Ramos (cell line): ENCODE measurements around the gene UNC5A.

Experiments
- in situ Hi-C: fragments of 300-500 bp; cut with MboI; formaldehyde crosslinking; loops from one replicate; pipeline ENCODE4 v1.14.3; 2022; ENCODE audit warnings: low sequenced_read_pairs; ENCODE audit not compliant: unreplicated experiment

The UNC5A gene

DNA sequence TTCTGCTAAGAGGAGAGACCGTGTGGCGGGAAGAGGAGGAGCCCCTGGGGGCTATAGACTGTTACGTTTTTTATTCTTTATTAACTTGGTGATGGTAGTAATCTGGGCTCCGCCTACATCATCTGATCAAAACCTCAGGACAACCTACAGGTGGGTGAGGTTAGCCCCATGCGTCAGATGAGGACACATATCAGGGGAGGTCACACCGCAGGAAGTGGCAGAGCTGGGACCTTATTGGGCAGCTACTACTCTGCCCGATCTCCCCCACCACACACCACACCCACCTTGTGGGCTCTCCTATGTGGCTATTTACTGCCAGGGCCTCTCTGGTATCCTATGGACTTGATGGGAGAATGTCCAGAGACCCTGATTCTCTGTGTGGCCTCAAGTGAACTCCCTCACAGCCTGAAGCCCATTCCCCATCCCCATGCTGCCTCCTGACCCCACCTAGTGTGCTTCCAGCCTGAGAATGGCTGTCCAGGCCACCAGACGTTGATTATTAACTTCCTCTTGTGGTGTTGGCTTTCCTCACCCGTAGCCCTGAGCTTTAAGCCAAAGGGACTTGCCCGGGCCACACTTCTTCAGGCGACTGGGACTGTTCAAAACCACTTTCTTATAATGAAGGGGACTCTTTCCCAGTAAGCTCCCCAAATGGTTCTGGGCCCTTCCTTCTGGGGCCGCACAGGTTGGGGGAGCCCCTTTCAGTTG lies 8.2 kb downstream of the UNC5A start:
- in situ Hi-C loops: no loop called here

DNA sequence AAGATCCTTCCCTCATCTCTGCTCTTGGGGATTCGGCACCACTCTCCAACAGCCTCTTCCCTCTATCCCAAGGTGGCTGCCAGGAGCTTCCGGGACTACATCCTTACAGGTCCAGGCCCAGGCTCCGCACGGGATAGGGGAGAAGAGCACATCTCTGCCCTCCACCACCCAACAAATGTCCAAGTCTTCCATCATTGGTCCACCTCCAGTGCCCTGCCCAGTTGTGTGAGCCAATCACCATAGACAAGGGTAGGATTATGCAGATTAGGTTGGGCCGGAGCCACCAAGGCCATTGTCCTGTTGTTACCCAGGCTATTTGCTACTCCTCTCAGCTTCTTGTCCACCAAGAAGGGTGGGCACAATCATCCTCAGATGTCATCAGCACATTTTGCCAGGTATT lies 9.1 kb downstream of the UNC5A start:
- in situ Hi-C loops: no loop called here

DNA sequence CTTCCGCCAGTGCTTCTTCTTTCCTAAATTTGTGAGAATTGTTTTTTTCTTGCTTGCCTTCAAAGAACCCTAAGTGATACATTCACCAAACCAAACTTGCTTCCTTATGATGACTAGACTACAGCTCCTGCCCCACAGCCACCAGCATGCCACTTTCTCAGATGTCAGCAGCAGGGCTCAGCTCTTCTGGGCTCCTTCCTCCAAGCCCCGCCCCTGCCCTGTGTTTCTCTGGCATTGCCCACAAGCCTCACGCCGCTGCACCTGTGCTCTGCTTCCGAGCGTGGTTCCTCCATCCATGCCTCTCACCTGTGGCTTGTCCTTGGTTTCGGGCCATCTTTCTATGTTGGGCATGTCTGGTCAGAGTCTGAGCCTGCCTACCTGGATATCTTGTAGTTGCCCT lies 10.6 kb downstream of the UNC5A start:
- in situ Hi-C loops: no loop called here

DNA sequence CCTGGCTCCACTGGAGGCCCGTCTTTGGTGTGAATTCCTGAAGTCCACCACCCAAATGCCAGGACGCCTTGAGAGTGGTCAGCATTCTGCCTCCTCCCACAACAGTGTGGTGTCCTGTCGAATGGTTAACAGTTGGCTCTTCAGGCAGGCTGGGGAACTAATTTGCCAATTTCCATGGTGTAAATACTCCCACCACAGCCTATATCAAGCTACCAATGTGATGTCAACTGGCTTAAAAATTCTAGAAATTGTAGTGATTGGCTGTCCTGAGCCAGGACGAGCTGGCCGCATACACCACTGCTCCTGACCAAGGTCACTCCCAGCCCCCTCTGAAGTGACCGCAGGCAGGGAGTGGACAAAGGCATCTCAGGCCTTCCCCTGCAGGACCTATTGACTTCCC lies 11.1 kb downstream of the UNC5A start:
- in situ Hi-C loops: no loop called here

DNA sequence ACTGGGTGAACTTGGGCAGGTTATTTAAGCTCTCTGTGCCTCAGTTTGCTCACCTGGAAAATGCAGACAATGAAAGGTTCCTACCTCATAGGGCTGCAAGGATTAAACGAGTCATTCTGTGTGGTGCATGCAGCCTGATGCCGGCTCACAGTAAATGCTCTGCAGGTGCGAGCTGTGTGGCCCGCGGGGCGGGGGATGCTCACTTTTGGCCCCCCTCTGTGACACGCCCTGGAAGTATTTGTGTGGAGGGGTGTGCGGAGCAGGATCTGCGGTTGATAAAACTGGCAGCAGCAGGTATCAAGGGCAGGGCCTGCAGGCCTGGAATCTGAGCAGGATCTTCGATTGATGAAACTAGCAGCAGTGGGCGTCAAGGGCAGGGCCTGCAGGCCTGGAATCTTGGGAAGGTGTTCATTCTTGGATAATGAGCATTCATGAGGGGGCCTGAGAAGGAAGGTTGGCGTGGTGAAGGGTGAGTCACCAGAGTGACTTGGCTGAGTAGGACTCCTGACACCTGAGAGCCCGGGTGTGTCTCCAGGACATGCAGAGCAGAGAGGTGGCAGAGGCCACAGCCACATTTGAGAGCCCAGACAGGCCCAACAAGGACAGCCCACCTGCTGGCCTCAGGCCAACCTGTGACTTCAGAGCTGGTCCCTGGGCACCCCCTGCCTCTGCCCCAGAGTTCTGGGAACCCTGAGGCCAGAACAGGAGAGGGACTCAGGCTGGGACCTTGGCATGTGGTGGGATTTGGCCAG lies 11.9 kb downstream of the UNC5A start:
- in situ Hi-C loops: no loop called here

DNA sequence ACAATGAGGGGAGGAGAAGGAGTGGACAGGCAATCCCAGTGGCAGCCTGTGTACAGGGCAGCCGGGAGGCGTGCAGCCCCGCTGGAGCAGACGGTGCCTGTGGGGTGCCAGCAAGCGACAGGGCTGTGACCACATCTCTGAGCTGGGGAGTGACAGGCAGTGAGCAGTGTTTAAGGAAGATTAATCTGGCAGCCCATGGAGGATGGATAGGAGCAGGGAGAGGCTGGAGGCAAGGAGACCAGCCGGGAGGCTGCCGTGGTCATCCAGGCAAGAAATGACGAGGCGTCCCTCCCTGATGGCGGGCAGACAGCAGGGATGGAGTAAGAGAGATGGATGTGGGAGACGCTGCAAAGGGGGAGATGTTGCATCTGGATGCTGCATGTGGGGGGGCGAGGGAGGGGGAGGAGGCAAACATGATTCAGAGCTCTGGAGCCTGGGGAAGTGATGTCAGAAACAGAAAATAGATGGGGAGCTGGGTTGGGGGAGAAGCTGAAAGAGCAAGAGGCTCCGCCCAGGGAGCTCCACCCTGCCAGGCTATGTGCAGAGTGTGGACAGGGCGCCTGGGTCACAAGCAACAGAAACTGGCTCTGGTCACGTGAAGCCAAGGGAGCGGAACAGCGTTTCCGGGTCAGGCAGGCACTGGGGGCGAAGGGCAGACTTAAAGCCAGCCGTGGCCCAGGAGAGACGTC lies 12.6 kb downstream of the UNC5A start:
- in situ Hi-C loops: no loop called here

DNA sequence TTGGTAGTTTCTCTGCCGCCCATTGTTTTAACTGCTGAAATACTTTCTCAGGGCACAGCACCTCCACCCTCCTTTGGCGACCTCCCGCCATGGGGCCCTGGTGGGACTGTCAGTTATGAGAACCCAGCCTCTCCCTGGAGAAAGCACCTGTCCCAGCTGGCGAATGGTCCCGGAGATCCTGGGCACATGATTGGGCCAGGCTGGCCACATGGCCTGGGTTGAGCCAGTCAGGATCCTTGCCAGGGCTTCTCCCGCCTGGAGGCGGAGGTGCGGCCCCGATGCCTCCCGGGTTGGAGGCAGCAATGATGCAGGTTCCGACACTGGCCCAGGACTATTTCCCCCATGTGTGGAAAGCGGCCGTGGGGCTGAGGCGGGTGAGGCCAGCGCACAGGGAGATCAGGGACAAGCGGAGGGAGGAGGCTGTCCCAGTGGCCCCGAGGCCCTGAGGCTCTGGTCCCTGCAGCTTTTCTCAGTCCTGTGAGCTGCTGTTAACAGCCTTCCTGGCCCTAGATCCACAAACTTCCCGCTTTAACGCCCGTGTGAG lies 13.6 kb downstream of the UNC5A start:
- in situ Hi-C loops: no loop called here

DNA sequence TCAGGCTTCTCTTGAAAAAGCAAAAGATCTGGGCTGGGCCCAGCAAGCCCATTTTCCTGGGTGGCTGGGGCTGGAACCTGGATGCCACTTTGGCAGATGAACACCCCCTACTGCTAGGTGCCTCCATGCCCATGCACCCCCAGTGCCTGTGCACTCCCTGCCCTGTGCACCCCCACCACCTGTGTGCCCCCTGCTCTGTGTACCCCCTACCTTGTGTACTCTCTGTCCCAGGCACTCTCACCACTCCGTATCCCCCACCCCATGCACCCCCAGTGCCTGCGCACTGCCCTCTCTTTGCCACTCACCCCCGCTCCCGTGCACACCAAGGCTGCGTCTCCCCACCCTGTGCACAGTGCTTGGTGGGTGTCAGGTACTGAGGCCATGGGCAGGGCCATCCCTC lies 14.2 kb downstream of the UNC5A start:
- in situ Hi-C loops: no loop called here

DNA sequence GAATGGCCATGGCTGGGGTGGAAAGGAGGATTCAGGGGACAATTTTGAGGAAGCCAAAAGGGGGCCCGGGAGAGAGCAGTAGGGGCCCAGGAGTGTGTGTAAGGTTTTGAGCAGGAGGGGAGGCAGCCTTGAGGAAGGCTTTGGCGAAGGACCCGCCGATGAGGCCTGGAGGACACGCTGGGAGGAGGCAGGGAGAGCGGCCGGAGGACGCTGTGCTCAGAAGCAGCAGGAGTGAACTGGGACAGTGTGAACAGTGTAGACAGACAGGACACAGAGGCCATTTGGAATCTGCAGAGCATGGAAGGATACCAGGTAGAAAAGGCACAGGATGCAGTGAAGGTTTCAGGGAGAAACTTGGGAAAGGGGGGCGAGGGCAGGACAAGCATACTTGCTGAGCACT lies 14.9 kb downstream of the UNC5A start:
- in situ Hi-C loops: no loop called here

DNA sequence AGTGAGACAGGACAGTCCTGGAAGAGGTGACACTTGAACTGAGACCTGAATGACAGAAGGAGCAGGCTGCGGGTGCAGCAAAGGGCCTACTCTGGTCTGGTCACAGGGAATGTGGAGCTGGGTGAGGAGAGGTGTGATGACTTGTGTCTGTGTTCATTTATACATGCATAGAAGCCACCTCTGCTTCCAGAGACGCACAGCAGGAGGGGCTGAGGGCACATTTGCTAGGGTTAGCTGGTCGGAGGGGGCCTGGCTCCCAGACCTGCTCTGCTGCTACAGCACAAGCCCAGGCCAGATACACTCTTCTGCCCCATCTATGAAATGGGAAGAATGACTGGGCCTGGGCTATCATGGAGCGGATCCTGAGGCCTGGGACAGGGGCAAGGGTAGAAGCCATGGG lies 15.6 kb downstream of the UNC5A start:
- in situ Hi-C loops: no loop called here

DNA sequence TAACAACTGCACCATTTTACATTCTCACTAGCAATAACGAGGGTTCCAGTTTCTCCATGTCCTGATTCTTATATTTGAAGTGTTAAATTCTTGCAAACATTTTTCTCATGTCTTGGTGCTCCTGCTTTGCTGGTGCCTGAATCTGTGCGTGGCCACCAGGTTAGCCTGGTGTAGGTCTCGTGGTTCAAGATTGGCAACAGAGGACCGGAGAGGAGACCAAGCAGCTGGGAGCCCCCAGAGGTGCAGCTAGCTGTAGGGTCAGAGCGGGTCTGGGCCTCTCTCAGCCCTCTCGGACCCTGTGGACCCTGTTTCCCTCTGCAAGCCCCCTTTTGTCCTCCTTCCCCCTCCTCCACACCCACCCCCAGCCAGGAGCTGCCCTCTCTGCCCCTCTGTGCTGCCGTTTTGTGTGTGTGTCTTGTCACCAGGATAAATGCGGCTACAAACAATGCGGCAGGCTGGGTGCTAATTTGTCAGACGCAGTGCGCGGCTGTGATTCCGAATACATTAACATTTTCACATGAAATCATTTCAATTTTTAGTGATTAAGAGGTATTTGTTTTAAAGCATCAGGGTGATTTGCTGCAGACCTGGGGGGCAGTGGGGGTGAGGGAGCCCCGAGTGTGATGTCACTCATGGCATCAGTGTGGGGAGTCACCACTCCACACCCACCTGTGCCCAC lies 17.5 kb downstream of the UNC5A start:
- in situ Hi-C loops: no loop called here

DNA sequence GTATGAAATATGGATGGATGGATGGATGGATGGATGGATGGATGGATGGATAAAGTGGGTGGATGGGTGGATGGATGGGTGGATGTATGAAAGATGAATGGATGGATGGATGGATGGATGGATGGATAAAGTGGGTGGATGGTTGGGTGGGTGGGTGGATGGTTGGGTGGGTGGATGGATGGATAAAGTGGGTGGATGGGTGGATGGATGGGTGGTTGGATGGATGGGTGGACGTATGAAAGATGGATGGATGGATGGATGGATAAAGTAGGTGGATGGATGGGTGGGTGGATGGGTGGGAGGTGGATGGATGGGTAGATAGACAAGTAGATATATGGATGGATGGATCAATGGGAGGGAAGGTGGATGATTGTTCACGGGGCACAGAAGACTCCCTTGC lies 19.0 kb downstream of the UNC5A start:
- in situ Hi-C loops: no loop called here

DNA sequence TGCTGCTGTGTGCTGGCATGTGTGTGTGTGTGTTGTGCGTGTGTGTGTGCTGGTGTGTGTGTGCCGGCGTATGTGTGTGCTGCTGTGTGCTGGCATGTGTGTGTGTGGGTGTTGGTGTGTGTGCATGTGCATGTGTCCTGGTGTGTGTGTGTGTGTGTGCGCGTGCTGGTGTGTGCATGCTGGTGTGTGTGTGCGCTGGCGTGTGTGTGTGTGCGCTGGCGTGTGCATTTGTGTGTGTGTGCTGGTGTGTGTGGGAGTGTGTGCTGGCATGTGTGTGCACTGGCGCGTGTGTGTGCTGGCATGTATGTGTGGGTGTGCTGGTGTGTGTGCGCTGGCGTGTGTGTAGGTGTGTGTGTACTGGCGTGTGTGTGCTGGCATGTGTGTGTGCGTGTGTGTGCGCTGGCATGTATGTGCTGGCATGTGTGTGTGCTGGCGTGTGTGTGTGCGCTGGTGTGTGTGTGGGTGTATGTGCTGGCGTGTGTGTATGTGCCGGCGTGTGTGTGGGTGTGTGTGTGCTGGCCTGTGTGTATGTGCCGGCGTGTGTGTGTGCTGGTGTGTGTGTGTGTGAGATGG lies 20.1 kb downstream of the UNC5A start:
- in situ Hi-C loops: no loop called here

DNA sequence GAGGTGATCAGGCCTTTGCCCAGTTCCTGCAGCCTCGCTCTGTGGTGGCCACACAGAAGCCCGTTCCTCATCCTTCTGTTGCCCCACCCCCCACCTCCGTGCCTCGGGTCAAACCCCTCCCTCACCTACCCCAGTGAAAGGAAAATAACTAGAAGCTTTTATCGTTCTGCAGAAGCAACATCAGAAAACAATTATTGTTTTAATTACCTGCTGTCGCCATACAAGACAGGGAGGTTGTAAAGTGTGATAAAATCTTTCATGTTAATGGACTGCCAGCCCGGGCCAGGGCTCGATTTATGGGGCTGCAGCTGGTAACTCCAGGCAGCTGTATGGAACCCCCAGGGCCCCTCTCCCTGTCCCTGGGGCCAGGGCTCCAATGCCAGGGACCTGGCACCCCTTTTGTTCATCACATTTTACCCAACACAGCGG lies 20.6 kb downstream of the UNC5A start:
- in situ Hi-C loops: no loop called here

DNA sequence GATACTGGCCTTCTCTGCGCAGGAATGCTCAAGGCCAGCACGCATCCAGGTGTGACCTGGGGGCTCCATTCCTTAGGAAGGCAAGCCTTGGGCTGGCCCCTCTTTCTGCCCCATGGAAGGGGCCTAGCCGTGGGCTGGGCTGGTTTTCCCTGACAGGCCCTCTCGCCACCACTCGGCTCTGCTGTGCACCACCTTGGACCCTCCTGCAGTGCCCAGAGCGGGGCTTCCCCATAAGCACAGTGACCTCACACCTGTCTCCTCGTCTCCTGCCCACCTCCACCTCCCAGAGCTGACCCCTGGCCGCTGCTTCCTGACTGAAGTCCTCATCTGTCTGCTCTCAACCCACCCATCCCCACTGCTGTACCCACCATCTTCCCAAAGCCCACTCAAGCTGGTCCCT lies 21.1 kb downstream of the UNC5A start:
- in situ Hi-C loops: no loop called here

DNA sequence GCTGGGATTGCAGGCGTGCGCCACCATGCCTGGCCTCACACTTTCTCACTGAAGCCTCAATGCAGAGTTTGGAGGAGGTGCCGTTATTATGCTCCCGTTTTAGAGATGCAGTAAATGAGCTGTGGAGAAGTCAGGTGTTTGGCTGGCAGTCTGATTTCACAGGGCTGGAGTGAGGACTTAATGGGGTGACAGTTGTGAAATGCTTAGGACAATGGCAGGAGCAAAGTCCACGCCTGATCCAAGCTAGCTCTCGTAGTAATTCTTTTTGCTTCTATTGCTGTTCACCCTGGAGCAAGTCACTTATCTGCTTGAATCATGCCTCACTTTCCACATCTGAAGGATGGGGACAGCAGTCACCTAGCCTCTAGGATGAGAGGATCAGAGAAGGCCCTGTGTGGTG lies 21.8 kb downstream of the UNC5A start:
- in situ Hi-C loops: no loop called here

DNA sequence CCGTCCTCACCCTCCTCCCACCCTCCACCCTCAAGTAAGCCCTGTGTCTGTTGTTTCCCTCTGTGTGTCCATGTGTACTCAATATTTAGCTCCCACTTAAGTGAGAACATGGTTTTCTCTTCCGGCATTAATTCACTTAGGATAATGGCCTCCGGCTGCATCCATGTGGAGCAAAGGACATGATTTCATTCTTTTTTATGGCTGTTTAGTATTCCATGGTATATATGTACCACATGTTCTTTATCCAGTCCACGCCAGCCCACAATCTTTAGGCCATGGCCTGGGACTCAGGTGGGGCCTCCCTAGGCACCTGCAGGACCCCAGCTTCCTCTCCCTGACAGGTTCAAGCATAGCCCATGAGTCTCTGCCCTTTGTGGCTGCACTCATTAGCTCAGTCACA lies 22.9 kb downstream of the UNC5A start:
- in situ Hi-C loops: no loop called here

DNA sequence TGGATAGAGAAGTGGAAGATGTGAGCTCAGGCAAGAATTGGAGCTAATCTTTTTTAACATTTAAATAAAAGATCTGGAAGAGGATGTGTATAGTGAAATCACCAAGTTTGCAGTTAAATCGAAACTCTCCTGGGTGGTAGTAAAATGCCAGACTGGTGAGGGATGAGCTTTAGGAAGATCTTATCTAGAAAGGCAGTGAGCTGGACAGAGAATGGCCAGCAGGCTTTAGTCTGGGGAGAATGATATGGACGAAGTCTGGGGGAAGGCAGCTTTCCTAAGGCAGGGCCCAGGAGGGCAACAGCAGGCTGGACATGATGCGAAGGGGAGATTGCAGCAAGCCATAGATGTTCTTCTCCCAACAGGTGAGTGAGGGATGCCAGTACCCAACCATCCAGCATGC lies 25.6 kb downstream of the UNC5A start:
- in situ Hi-C loops: no loop called here

DNA sequence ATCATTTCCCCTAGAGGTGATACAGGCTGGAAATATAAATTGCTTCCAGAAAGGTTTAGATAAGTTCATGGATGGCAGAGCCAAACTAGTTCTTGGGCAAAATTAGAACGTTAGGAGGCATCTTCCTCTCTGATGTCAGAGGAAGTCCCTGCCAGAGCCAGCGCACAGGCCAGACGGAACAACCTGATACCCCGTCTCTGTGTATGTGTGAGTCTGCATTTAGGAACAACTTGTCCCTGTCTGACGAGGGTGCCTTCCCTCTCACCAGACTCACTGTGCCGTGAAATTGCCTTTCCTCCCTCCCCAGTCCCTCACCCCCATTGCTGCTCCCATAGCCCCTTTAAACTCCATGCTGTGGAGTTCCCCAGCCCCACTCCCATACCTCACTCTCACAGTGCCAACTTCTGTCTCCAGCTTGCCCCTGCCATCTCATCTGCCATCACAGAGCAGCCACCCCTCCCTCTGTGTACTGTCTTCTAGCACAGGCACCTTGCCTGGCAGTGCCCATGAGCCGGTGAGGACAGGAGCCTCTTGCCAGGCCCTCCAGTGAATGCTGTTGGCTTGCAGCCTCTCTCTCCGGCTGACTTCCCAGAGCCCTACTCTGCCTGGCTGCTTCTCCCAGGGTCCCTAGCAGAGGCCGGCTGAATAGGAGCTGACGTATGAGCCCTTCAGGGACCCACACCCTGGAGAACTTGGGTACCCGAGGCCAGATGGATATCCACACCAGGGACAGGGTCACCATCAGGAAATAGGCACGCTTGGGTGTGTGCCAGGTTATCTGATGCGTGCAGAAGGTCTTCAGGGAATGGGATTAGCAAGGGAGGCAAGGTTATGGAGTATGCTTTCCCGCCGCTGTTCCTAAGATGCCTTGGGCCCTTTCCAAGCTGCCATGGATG lies 26.7 kb downstream of the UNC5A start:
- in situ Hi-C loops: no loop called here
